NAMALWA (cell line): ENCODE measurements around the gene PSTPIP2.
"Not testable (repeated sequence)": the region's sequence is repeated elsewhere in the genome, so short reads cannot be mapped to it uniquely, and the experiment has no call there.

Experiments
- DNase-seq: peaks from one replicate; pipeline ENCODE4 v3.0.0-alpha.2; 2015; ENCODE audit warnings: low spot score

PSTPIP2 gene

GRCh38 chr18:45981821-45982220, 90.2 kb downstream of the PSTPIP2 start:
- DNase-seq = no peak

- DNase-seq = no peak
Measured at GRCh38 chr18:45980229-45980628, 91.8 kb downstream of the PSTPIP2 start.

GRCh38 chr18:45978084-45978483, 94.0 kb downstream of the PSTPIP2 start:
- no peak for DNase-seq

- DNase-seq = no peak
Measured at GRCh38 chr18:45976974-45977373, 95.1 kb downstream of the PSTPIP2 start.

- DNase-seq = no peak
Measured at GRCh38 chr18:45976566-45976965, 95.5 kb downstream of the PSTPIP2 start.

- DNase-seq = peak; percentile 84
Measured at GRCh38 chr18:45974088-45974536, 97.9 kb downstream of the PSTPIP2 start.

- DNase-seq = peak; percentile 94
Measured at GRCh38 chr18:45967007-45967706, 104.9 kb downstream of the PSTPIP2 start, which contains the start of gene EPG5. Gene EPG5 (minus strand): TSS chr18:45967329. CDS start chr18:45967239, 90 bp downstream.

GRCh38 chr18:45964913-45965312, 107.1 kb downstream of the PSTPIP2 start:
- DNase-seq = not testable (repeated sequence)

GRCh38 chr18:45962866-45963265, 109.2 kb downstream of the PSTPIP2 start:
- DNase-seq = no peak

- no peak for DNase-seq
Measured at GRCh38 chr18:45962461-45962860, 109.6 kb downstream of the PSTPIP2 start.

- DNase-seq = not testable (repeated sequence)
Measured at GRCh38 chr18:45959484-45959883, 112.6 kb downstream of the PSTPIP2 start.

GRCh38 chr18:45958730-45959129, 113.3 kb downstream of the PSTPIP2 start:
- DNase-seq = no peak

GRCh38 chr18:45958027-45958426, 114.0 kb downstream of the PSTPIP2 start:
- DNase-seq = no peak

GRCh38 chr18:45957100-45957499, 115.0 kb downstream of the PSTPIP2 start:
- no peak for DNase-seq

GRCh38 chr18:45954070-45954934, 117.8 kb downstream of the PSTPIP2 start:
- DNase-seq = no peak

- DNase-seq = no peak
Measured at GRCh38 chr18:45951016-45951714, 120.9 kb downstream of the PSTPIP2 start.

GRCh38 chr18:45945669-45946068, 126.4 kb downstream of the PSTPIP2 start:
- no peak for DNase-seq

- DNase-seq = no peak
Measured at GRCh38 chr18:45940724-45941123, 131.3 kb downstream of the PSTPIP2 start.

GRCh38 chr18:45939236-45939635, 132.8 kb downstream of the PSTPIP2 start:
- no peak for DNase-seq

GRCh38 chr18:45938488-45938935, 133.5 kb downstream of the PSTPIP2 start:
- no peak for DNase-seq

GRCh38 chr18:45935591-45936335, 136.3 kb downstream of the PSTPIP2 start:
- no peak for DNase-seq
